HG03354 (cell line): ENCODE measurements around the gene TDP2.
"Not testable (repeated sequence)": the region's sequence is repeated elsewhere in the genome, so short reads cannot be mapped to it uniquely, and the experiment has no call there.

ENCODE experiments used
- ATAC-seq: cut with Tn5 transposase; IDR thresholded peaks from one replicate; pipeline ENCODE4 v1.9.1; 2021; ENCODE audit warnings: mild to moderate bottlenecking; ENCODE audit not compliant: unreplicated experiment, poor library complexity, severe bottlenecking

Gene TDP2

GRCh38 chr6:24666641-24667377, at the start of gene TDP2, which contains the start of gene ACOT13:
TSS of gene TDP2 (minus strand) at chr6:24666899. CDS start at chr6:24666862, 37 bp downstream.
TSS of gene ACOT13 (plus strand) at chr6:24667077. CDS start at chr6:24667264, 187 bp downstream.
- peak; percentile 94 for ATAC-seq

GRCh38 chr6:24710519-24711303, 44.0 kb upstream of the TDP2 start:
- ATAC-seq, result no peak

- ATAC-seq, result no peak
Measured at GRCh38 chr6:24709014-24709711, 42.5 kb upstream of the TDP2 start.

- ATAC-seq, result no peak
Measured at GRCh38 chr6:24708612-24709011, 41.9 kb upstream of the TDP2 start.

GRCh38 chr6:24704468-24704867, 37.8 kb upstream of the TDP2 start:
- no peak for ATAC-seq

- no peak for ATAC-seq
Measured at GRCh38 chr6:24702720-24703282, 36.1 kb upstream of the TDP2 start.

GRCh38 chr6:24699521-24700359, 33.0 kb upstream of the TDP2 start:
- ATAC-seq, result no peak

- ATAC-seq, result no peak
Measured at GRCh38 chr6:24696097-24696496, 29.4 kb upstream of the TDP2 start.

GRCh38 chr6:24695635-24696034, 28.9 kb upstream of the TDP2 start:
- ATAC-seq, result not testable (repeated sequence)

GRCh38 chr6:24694198-24694597, 27.5 kb upstream of the TDP2 start:
- ATAC-seq, result peak; percentile 72

GRCh38 chr6:24692848-24693592, 26.3 kb upstream of the TDP2 start:
- no peak for ATAC-seq

- ATAC-seq, result no peak
Measured at GRCh38 chr6:24692415-24692814, 25.7 kb upstream of the TDP2 start.

GRCh38 chr6:24692003-24692402, 25.3 kb upstream of the TDP2 start:
- no peak for ATAC-seq

GRCh38 chr6:24691550-24691949, 24.9 kb upstream of the TDP2 start:
- no peak for ATAC-seq

GRCh38 chr6:24690593-24690992, 23.9 kb upstream of the TDP2 start:
- ATAC-seq, result no peak

- no peak for ATAC-seq
Measured at GRCh38 chr6:24689964-24690363, 23.3 kb upstream of the TDP2 start.

- no peak for ATAC-seq
Measured at GRCh38 chr6:24686946-24687345, 20.2 kb upstream of the TDP2 start.

- ATAC-seq, result no peak
Measured at GRCh38 chr6:24686408-24686807, 19.7 kb upstream of the TDP2 start.
